ENCODE results near the gene EMD.

DNA sequence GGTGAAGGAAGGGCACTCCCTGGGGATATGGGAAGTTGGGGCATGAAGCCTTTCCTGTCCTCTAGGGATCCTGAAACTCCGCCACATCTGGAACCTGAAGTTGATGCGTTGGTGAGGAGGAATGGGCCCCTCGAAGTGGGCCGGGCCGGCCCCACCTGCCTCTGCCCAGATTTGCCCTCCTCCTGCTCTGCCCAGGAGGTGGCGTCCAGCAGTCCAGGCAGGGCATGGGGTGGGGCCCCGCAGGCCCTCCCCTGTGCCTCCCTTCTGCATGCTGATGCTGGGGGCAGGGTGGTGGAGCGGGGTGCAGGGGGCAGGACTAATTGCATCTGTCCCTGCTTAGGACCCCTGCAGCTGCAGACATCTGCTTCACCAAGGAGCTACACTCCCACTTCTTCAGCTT, 34.0 kb downstream of the EMD start:
- TF ChIP-seq POLR2A (IDR thresholded peaks at IDR 0.05; ENCODE audit: low read depth, low read length), result no peak
- no peak for TF ChIP-seq POLR2AphosphoS5 (IDR thresholded peaks at IDR 0.05; ENCODE audit: low read depth, low read length)

All from GM12892 (cell line).